ENCODE measurements around the gene ARF3.
A peak's percentile ranks its signal among the peaks of the same experiment; 100 is the strongest.
"Not testable (repeated sequence)": the region's sequence is repeated elsewhere in the genome, so short reads cannot be mapped to it uniquely, and the experiment has no call there.

The ARF3 gene

GRCh38 chr12:48917857-48918537 is 39.3 kb downstream of the ARF3 start:
- Histone ChIP-seq H3K4me3 (no peak overlapping the region), H3K36me3 (ENCODE audit: insufficient read depth, low read length) (peaks cover 5% of the 10 kb centered on the region; the same call in 1 of the 2 replicates), H3K27ac (no peak overlapping the region), H3K9ac (ENCODE audit: insufficient read length) (no peak overlapping the region), H3K9me3 (ENCODE audit: low read depth, low read length) (no peaks in the 10 kb centered on the region)
- DNase-seq (ENCODE audit: low read depth, low spot score), result no peak
- TF ChIP-seq EZH2 (IDR thresholded peaks at IDR 0.05), result no peak
- TF ChIP-seq POLR2AphosphoS5 (IDR thresholded peaks at IDR 0.05; ENCODE audit: borderline replicate concordance, low read depth, low read length), result no peak
- no peak for TF ChIP-seq FOXP2 (optimal IDR thresholded peaks at IDR 0.05; ENCODE audit: control extremely low read depth, extremely low read length, insufficient read depth)

GRCh38 chr12:48910196-48910595 is 47.1 kb downstream of the ARF3 start:
- TF ChIP-seq FOXP2 (optimal IDR thresholded peaks at IDR 0.05; ENCODE audit: control extremely low read depth, extremely low read length, insufficient read depth) (no peak), POLR2AphosphoS5 (IDR thresholded peaks at IDR 0.05; ENCODE audit: borderline replicate concordance, low read depth, low read length) (no peak), EZH2 (IDR thresholded peaks at IDR 0.05) (no peak)
- H3K9me3 ChIP-seq (ENCODE audit: low read depth, low read length), result no peaks in the 10 kb centered on the region
- DNase-seq (ENCODE audit: low read depth, low spot score), result no peak

DNA sequence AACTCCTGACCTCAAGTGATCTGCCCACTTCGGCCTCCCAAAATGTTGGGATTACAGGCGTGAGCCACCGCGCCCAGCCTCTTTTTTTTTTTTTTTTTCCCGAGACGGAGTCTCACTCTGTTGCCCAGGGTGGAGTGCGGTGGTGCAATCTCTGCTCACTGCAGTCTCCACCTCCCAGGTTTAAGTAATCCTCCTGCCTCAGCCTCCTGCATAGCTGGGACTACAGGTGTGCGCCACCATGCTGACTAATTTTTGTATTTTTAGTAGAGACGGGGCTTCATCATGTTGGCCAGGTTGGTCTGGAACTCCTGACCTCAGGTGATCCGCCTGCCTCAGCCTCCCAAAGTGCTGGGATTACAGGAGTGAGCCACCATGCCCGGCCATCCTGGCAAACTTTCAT is 47.6 kb downstream of the ARF3 start:
- not testable (repeated sequence) for H3K36me3 ChIP-seq (ENCODE audit: insufficient read depth, low read length); H3K4me3 ChIP-seq; H3K9me3 ChIP-seq (ENCODE audit: low read depth, low read length); H3K9ac ChIP-seq (ENCODE audit: insufficient read length); DNase-seq (ENCODE audit: low read depth, low spot score); H3K27ac ChIP-seq

More at GRCh38 chr12:48910196-48910595, 47.1 kb downstream of the ARF3 start:
- H3K27ac ChIP-seq, result no peak overlapping the region
- no peaks in the 10 kb centered on the region for H3K36me3 ChIP-seq (ENCODE audit: insufficient read depth, low read length)
- H3K4me3 ChIP-seq, result no peak overlapping the region
- H3K9ac ChIP-seq (ENCODE audit: insufficient read length), result no peak overlapping the region

DNA sequence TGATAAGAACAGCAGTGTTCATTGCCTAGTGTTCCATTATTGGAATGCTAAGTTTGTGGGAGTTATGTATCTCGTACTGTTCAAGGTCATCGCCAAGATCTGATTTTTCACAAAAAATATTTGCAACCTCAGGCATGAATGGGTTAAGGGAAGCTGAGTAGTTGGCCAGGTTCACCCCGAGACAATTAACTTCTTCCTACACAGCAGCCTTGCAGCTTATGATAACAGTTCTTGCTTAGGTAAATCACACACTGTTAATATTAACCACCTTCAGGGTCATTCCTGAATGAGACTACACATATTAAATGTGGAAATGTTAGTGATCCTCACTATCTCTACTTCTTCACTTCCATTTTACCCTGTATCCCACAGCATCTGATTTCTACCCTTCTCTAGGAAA is 50.0 kb downstream of the ARF3 start:
- Histone ChIP-seq H3K36me3 (ENCODE audit: insufficient read depth, low read length) (no peaks in the 10 kb centered on the region), H3K27ac (no peak overlapping the region), H3K9ac (ENCODE audit: insufficient read length) (no peak overlapping the region), H3K9me3 (ENCODE audit: low read depth, low read length) (no peaks in the 10 kb centered on the region), H3K4me3 (no peak overlapping the region)
- TF ChIP-seq FOXP2 (optimal IDR thresholded peaks at IDR 0.05; ENCODE audit: control extremely low read depth, extremely low read length, insufficient read depth) (no peak), EZH2 (IDR thresholded peaks at IDR 0.05) (no peak), POLR2AphosphoS5 (IDR thresholded peaks at IDR 0.05; ENCODE audit: borderline replicate concordance, low read depth, low read length) (no peak)
- DNase-seq (ENCODE audit: low read depth, low spot score), result no peak

GRCh38 chr12:48903982-48904411 is 53.3 kb downstream of the ARF3 start:
- Histone ChIP-seq H3K27ac (no peak overlapping the region), H3K4me3 (peak overlapping the region; percentile 74), H3K36me3 (ENCODE audit: insufficient read depth, low read length) (no peaks in the 10 kb centered on the region), H3K9ac (ENCODE audit: insufficient read length) (no peak overlapping the region), H3K9me3 (ENCODE audit: low read depth, low read length) (no peaks in the 10 kb centered on the region)
- TF ChIP-seq FOXP2 (optimal IDR thresholded peaks at IDR 0.05; ENCODE audit: control extremely low read depth, extremely low read length, insufficient read depth) (no peak), EZH2 (IDR thresholded peaks at IDR 0.05) (no peak), POLR2AphosphoS5 (IDR thresholded peaks at IDR 0.05; ENCODE audit: borderline replicate concordance, low read depth, low read length) (no peak)
- DNase-seq (ENCODE audit: low read depth, low spot score), result peak; percentile 63

DNA sequence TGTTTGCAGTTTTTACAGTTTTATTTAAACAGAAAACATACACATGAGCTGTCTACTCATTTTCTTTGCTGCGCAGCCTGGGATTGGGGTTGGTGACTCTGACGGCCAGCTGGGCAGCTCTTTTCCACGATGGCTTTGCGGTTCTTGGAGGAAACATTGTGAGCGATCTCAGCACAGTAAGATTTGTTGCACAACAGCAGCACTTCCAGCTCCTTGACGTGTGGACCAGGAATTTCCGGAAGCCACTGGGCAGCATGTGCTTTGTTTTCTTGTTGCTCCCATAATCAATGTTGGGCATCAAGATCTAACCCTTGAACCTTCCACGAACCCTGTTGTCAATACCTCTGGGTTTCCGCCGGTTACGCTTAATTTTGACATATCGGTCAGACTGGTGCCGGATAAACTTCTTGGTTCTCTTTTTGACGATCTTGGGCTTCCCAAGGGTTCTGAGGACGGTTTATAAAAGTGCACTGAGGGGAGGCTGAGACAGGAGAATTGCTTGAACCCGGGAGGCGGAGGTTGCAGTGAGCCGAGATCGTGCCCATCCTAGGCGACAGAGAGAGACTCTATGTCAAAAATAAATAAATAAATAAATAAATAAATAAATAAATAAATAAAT is 53.8 kb downstream of the ARF3 start:
- H3K9me3 ChIP-seq (ENCODE audit: low read depth, low read length), result no peaks in the 10 kb centered on the region
- no peaks in the 10 kb centered on the region for H3K36me3 ChIP-seq (ENCODE audit: insufficient read depth, low read length)
- no peak for TF ChIP-seq EZH2 (IDR thresholded peaks at IDR 0.05)
- TF ChIP-seq FOXP2 (optimal IDR thresholded peaks at IDR 0.05; ENCODE audit: control extremely low read depth, extremely low read length, insufficient read depth), result no peak
- no peak for TF ChIP-seq POLR2AphosphoS5 (IDR thresholded peaks at IDR 0.05; ENCODE audit: borderline replicate concordance, low read depth, low read length)
- no peak for DNase-seq (ENCODE audit: low read depth, low spot score)
- no peak overlapping the region for H3K4me3 ChIP-seq
- no peak overlapping the region for H3K9ac ChIP-seq (ENCODE audit: insufficient read length)
- no peak overlapping the region for H3K27ac ChIP-seq

DNA sequence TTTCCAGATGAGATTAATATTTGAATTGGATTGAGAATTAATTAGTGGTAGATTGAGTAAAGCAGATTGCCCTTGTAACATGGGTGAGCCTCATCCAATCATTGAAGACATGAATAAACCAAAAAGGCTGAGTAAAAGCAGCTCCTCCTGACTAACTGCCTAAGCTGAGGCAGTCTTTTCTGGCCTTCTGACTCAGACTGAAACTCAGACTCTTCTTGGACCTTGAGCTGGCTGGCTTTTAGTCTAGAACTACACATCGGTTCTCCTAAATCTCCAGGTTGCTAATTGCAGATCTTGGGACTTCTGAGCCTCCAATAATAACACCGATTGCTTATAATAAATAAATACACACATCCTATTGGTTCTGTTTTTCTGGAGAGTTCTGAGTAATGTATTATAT is 56.0 kb downstream of the ARF3 start:
- no peak overlapping the region for H3K4me3 ChIP-seq
- H3K27ac ChIP-seq, result no peak overlapping the region
- no peak overlapping the region for H3K9ac ChIP-seq (ENCODE audit: insufficient read length)
- DNase-seq (ENCODE audit: low read depth, low spot score), result no peak
- no peaks in the 10 kb centered on the region for H3K36me3 ChIP-seq (ENCODE audit: insufficient read depth, low read length)
- TF ChIP-seq POLR2AphosphoS5 (IDR thresholded peaks at IDR 0.05; ENCODE audit: borderline replicate concordance, low read depth, low read length) (no peak), FOXP2 (optimal IDR thresholded peaks at IDR 0.05; ENCODE audit: control extremely low read depth, extremely low read length, insufficient read depth) (no peak), EZH2 (IDR thresholded peaks at IDR 0.05) (no peak)
- no peaks in the 10 kb centered on the region for H3K9me3 ChIP-seq (ENCODE audit: low read depth, low read length)

- Histone ChIP-seq H3K9me3 (ENCODE audit: low read depth, low read length) (no peaks in the 10 kb centered on the region), H3K4me3 (no peak overlapping the region), H3K27ac (no peak overlapping the region), H3K9ac (ENCODE audit: insufficient read length) (no peak overlapping the region), H3K36me3 (ENCODE audit: insufficient read depth, low read length) (no peaks in the 10 kb centered on the region)
- TF ChIP-seq EZH2 (IDR thresholded peaks at IDR 0.05), result no peak
- no peak for TF ChIP-seq FOXP2 (optimal IDR thresholded peaks at IDR 0.05; ENCODE audit: control extremely low read depth, extremely low read length, insufficient read depth)
- no peak for TF ChIP-seq POLR2AphosphoS5 (IDR thresholded peaks at IDR 0.05; ENCODE audit: borderline replicate concordance, low read depth, low read length)
- DNase-seq (ENCODE audit: low read depth, low spot score), result no peak
Observed at GRCh38 chr12:48899651-48900050, 57.6 kb downstream of the ARF3 start.

GRCh38 chr12:48894271-48894670 is 63.0 kb downstream of the ARF3 start:
- Histone ChIP-seq H3K9ac (ENCODE audit: insufficient read length) (no peak overlapping the region), H3K4me3 (no peak overlapping the region)
- no peak for TF ChIP-seq POLR2AphosphoS5 (IDR thresholded peaks at IDR 0.05; ENCODE audit: borderline replicate concordance, low read depth, low read length)
- TF ChIP-seq EZH2 (IDR thresholded peaks at IDR 0.05), result no peak
- no peak for TF ChIP-seq FOXP2 (optimal IDR thresholded peaks at IDR 0.05; ENCODE audit: control extremely low read depth, extremely low read length, insufficient read depth)

More at GRCh38 chr12:48894271-48894670, 63.0 kb downstream of the ARF3 start:
- Histone ChIP-seq H3K36me3 (ENCODE audit: insufficient read depth, low read length) (no peaks in the 10 kb centered on the region), H3K27ac (no peak overlapping the region), H3K9me3 (ENCODE audit: low read depth, low read length) (no peaks in the 10 kb centered on the region)
- DNase-seq (ENCODE audit: low read depth, low spot score), result no peak

All from SK-N-MC (cell line).